HG02885 (cell line): Measurements from ENCODE around the gene ASMTL.

ENCODE experiments used
- ATAC-seq: cut with Tn5 transposase; IDR thresholded peaks from one replicate; pipeline ENCODE4 v1.9.1; 2021; ENCODE audit warnings: mild to moderate bottlenecking; ENCODE audit not compliant: unreplicated experiment, poor library complexity

ASMTL gene

DNA sequence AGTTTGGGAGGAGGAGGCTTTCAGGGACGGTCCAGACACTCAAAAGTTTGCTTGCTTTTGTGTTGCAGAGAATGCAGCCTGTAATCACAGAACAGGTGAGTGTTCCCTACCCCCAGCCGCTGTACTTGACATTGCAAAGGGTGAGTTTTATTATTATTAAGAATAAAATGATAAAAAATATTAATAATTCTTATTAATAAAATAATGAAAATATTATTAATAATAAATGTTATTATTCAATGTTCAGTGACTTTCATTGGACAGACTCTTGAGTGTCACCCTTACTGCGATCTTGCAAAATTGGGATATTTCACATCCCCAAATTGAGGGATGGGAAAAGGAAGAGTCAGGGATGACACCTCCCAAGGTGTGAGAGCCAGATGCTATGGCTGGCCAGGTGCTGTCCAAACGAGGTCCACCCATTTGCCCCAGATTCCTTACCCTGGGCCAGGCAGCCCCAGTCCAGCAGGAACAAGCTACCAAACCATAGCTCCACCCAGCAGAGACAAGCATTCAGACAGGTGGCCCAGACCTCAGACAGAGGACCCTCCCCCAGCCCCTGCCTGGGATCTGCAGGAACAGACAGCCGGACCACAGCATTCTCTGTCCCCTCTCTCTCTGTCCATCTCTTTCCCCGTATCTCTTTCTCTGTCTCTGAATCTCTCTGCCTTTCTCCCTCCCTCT, 93.8 kb downstream of the ASMTL start:
- ATAC-seq: no peak

DNA sequence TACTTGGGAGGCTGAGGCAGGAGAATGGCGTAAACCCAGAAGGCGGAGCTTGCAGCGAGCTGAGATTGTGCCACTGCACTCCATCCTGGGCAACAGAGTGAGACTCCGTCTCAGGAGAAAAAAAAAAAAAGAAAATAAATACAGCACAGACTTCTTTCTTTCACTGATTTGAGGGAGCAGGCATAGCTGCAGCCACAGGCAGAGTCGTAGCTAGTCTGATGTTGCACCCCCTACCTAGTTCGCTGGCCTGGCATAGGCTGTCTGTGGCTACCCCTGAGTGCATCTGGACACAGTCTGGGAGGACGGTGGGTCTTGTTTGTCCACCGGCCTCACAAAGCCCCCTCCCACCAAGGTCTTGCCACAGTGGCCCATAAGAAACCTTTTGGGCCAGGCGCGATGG, 94.7 kb downstream of the ASMTL start:
- ATAC-seq: no peak

DNA sequence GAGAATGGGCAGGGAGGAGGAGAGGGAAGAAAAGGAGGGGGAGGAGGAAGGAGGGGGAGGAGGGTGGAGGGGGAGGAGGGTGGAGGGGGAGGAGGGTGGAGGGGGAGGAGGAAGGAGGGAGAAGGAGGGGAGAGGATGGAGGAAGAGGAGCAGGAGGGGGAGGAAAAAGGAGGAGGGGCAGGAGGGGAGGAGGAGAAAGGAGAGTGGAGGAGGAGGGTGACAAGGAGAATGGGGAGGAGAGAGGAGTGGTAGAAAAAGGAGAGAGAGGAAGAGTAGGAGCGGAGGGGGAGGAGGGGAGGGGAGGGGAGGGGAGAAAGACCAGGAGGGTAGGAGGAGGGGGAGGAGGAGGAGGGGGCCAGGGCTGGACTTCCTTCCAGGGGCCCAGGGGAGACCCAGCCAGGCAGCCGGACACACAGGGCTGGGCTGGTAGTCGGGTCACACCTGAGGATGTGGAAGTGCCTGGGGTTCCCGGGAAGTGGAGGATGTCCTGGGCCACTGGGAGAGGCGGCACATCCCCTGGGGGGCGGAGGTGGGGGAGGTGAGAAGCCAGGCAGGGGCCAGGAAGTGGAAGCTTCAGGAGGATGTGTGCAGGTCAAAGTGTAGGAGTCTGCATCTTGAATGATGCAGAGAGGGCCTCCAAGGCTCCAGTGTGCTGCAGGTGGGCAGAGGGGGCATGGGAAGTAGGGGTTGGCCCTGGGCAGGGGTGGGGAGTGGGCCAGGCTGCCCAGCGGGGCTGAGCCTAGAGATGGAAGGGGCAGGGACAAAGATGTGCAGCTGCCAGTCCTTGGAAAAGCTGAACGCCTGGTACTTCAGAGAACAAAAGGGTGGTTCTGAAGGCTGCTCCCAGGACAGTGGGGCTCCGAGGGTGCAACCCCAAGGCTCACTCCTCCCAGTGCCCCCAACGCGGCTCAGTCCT, 97.3 kb downstream of the ASMTL start:
- ATAC-seq: no peak

DNA sequence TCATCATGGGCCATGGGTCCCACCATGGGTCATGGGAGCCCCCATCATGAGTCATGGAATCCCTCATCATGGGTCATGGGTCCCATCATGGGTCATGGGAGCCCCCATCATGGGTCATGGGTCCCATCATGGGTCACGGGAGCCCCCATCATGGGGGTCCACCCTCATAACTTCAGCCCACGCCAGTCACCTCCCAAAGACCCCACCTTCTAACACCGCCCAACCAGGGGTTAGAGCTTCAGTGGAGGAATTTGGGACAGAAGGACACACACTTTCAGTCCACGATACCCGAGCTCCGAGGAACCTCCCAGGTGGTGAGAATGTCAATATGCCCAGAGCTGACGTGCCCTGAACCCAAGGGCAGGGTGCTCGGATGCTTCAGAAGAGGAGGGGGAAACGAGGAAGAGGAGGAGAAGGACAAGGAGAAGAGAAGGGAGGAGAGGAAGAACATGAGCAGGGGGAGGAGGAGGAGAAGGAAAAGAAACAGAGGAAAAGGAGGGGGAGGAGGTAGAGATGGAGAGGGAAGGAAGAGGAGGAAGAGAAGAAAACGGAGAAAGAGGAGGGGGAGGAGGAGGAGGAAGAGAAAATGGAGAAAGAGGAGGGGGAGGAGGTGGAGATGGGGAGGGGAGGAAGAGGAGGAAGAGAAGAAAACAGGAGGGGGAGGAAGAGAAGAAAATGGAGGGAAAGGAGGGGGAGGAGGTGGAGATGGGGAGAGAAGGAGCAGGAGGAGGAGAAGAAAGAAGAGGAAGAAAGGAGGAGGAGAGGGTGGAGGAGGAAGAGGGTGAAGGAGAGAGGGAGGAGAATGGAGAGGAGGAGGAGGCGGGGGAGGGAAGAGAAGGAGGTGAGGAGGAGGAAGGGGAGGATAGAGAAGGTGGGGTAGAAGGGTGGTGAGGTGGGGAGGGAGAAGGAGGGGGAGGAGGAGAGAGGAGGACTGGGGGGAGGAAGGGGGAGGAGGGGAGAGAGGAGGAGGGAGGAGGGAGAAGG, 98.4 kb downstream of the ASMTL start:
- ATAC-seq: no peak
